GM21515 (cell line): ENCODE data around the gene ABCA4.
"Not testable (repeated sequence)": the region's sequence is repeated elsewhere in the genome, so short reads cannot be mapped to it uniquely, and the experiment has no call there.

ENCODE experiments used
- ATAC-seq: cut with Tn5 transposase; IDR thresholded peaks from one replicate; pipeline ENCODE4 v1.9.1; 2021; ENCODE audit not compliant: unreplicated experiment

Gene ABCA4

DNA sequence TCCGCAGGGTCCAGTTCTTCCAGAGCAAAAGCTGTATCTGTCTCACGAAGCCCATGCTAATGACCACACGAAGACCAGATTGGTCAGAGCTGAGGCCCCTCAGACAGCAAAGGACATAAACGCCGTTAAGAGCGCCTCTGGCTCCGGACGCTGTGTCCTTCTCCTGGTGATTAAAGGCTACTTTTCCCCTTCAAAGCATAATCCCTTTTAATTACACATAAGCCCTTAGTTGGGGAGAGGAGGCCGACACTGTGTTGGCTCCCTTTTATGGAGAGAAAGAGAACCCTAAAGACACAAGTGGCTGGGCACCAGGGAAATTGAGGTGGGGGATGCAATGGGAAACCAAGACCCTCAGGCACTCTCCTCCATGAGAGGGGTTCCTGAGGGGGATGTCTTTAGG is at the start of gene ABCA4:
TSS of gene ABCA4 (minus strand) at position 158 of the 400 bp plus-strand sequence. CDS start at position 55, 103 bp downstream.
- ATAC-seq: no peak

- no peak for ATAC-seq
Observed at GRCh38 chr1:94169126-94169525, 48.2 kb upstream of the ABCA4 start.

DNA sequence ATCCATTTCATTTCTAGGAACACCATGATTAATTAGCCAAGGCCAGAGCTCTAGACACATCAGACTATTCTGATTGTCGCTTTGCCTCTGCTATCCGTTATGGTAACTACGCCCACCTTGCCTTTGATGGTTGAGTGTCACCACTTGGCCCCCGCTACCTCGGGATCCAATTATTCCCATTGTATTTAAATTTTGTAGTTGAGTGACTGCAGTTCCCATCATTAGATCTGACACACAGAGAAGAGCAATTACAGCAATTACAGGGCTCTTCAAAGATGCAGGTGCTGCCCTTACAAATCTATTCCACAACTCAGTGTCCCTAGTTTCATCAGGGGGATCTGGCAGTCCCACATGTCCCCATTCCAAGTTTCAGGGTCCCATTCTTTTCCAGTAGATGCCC is 44.9 kb upstream of the ABCA4 start:
- no peak for ATAC-seq

GRCh38 chr1:94164885-94165284 is 43.9 kb upstream of the ABCA4 start:
- not testable (repeated sequence) for ATAC-seq

DNA sequence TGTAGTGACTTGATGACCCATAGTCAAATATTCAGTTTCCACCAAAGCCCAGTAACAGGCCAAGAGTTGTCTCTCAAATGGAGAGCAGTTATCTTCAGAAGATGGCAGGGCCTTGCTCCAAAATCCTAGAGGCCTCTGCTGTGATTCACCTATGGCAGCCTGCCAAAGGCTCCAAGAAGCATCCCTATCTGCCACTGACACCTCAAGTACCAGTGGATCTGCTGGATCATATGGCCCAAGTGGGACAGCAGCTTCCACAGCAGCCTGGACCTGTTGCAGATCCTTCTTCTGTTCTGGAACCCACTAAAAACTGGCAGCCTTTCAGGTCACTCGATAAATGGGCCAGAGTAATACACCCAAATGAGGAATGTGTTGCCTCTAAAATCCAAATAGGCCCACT is 43.2 kb upstream of the ABCA4 start:
- not testable (repeated sequence) for ATAC-seq

DNA sequence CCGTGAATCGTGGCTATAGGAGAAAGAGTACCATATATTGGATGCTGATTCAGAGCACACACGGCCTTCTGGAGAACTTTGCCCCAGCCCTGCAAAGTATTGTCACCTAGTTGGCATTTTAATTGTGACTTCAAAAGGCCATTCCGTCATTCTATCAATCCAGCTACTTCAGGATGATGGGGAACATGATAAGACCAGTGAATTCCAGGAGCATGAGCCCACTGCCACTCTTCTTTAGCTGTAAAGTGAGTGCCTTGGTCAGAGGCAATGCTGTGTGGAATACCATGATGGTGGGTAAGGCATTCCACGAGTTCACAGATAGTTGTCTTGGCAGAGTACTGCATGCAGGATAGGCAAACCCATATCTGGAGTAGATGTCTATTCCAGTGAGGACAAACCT is 42.3 kb upstream of the ABCA4 start:
- ATAC-seq: not testable (repeated sequence)

DNA sequence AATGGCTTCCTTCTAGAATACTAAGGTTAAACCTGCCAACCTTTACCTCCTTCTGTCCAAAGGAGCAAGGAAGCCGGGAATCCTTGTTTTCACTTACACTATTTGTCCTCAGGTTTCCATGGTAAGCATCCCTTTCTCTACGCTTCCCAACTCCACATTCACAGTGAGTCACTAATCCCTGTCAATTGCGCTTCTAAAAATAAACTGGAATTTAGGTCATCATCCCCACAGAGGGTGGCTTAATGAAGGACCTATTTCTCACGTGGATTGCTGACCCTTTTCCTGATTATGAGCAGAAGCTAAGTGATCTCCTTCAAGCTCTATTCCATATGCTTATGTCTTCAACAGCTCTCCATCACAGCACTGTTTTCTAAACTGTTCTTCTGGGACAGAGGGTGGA is 39.9 kb upstream of the ABCA4 start:
- no peak for ATAC-seq

GRCh38 chr1:94156096-94156625 is 35.2 kb upstream of the ABCA4 start:
- ATAC-seq: no peak

- ATAC-seq: no peak
Observed at GRCh38 chr1:94154989-94155388, 34.0 kb upstream of the ABCA4 start.

DNA sequence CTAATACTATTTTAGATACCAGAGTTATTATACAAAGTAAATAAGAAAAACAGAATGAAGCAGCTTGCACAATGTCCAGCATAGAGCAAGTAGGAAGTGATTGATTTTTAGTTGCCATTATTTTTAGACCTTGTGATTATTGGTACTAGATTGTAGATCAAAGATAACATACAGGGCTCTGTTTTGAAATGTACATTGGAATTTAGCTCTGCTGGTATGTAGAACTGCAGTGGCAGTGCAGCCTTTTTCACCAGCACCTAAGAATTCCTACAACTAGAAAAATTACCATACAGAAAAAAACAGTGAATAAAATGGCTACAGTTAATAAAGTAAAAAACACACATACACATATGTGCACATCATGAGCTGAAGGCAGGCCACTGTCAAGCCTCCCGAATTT is 32.2 kb upstream of the ABCA4 start:
- no peak for ATAC-seq

DNA sequence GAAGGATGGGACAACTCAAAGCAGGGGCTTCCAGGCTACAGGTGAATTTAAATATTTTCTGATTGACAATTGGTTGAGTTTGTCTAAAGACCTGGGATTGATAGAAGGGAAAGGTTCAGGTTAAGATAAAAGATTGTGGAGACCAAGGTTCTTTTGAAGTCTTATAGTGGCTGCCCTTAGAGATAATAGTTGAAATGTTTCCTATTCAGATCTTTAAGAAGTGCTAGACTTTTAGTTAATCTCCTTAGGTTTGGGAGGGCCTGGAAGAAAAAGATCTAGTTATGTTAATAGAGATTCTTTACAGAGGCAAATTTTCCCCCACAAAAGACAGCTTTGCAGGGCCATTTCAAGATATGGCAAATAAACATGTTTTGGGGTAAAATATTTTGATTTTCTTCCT is 28.2 kb upstream of the ABCA4 start:
- ATAC-seq: not testable (repeated sequence)

DNA sequence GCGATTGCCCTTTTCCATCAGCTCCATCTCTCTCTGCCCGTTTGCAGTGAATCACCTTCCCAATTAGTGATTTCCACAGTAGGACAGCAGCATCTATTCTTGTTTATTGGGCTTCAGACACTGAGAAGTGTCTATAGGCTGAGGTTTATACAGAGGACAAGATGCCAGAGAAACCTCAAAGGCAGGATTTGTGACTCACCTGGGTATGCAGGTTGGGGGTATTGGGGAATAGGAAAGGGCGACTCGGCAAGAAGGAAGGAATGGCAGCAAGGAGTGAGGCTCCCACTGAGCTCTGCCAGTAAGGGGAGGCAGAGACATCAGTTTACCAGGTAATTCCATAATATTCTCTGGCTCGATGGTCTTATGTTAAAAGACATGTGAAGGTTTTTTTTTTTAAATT is 25.3 kb upstream of the ABCA4 start:
- ATAC-seq: no peak

DNA sequence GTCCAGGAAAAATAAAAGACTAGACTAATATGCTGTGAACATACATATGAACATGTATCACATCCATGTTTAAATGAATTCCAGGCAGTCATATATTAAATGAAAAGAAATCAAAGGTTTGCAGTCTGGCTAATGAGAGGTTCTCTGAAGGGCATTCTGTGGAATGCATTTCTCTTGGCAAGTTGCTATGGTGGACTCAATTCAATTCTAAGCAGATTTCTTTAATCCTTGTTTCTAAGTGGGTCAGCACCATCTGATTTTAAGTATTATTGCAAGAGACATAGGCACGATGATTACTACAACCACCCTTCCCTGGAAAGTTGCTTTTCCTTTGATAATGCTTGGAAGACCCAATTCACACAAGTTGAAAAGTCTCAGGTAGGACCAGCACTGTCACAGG is 23.9 kb upstream of the ABCA4 start:
- no peak for ATAC-seq

DNA sequence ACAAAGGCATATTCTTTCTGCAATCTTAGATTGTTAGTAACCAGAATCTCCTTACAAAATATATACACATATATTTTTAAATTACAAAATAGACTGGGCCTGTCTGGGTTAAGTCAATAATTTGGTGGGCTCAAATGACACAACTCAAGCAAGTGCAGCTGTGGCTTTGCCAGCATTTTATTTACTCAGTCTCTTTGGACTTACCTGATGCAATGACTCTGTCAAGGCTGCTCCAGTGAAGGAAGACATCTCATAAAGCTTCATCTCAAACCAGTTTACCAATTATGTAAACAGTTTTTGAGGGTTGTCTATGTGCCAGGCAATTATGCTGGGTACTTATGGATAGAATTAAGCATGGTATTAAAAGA is 22.8 kb upstream of the ABCA4 start:
- ATAC-seq: no peak

- ATAC-seq: no peak
Observed at GRCh38 chr1:94143173-94143808, 22.3 kb upstream of the ABCA4 start.

- no peak for ATAC-seq
Observed at GRCh38 chr1:94142583-94142982, 21.6 kb upstream of the ABCA4 start.

DNA sequence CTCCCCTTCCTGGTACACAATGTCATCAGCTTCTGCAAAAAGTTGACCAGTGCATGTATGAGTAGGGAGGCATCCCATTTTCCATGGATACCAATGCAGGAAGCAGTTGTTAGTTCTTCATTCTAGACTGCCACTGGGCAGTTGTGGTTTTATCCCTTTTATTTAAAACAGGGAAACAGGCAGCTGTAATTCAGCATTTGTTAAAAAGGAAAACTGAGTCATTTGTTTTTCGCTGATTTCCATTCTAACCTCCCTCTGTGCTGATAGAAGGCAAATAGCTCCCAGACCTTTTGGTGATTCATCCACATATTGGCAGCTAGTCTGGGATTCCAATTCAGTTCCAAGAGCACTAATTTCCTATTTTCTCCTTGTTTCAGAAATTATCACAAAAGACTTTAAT is 21.1 kb upstream of the ABCA4 start:
- ATAC-seq: no peak

- no peak for ATAC-seq
Observed at GRCh38 chr1:94132111-94132510, 11.2 kb upstream of the ABCA4 start.

- ATAC-seq: no peak
Observed at GRCh38 chr1:94130851-94131595, 10.1 kb upstream of the ABCA4 start.

DNA sequence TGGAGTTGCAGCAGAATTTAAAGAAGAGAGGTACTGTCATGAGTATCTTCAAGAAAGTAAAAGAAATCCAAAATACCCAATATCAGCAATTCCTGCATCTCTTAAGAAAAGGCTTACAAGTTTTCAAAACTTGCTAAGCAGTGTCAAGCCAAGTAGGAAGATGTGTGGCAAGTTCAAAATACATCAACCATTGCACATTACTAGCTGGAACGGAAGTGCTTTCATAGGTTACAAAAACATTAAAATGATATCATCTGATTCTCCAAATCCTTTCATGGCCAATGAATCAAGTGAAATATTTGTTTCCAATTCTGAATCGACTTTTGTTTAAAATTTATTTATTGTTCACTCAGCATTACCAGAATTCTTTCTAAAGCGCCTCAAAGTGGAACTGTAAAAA is 5.7 kb upstream of the ABCA4 start:
- no peak for ATAC-seq

DNA sequence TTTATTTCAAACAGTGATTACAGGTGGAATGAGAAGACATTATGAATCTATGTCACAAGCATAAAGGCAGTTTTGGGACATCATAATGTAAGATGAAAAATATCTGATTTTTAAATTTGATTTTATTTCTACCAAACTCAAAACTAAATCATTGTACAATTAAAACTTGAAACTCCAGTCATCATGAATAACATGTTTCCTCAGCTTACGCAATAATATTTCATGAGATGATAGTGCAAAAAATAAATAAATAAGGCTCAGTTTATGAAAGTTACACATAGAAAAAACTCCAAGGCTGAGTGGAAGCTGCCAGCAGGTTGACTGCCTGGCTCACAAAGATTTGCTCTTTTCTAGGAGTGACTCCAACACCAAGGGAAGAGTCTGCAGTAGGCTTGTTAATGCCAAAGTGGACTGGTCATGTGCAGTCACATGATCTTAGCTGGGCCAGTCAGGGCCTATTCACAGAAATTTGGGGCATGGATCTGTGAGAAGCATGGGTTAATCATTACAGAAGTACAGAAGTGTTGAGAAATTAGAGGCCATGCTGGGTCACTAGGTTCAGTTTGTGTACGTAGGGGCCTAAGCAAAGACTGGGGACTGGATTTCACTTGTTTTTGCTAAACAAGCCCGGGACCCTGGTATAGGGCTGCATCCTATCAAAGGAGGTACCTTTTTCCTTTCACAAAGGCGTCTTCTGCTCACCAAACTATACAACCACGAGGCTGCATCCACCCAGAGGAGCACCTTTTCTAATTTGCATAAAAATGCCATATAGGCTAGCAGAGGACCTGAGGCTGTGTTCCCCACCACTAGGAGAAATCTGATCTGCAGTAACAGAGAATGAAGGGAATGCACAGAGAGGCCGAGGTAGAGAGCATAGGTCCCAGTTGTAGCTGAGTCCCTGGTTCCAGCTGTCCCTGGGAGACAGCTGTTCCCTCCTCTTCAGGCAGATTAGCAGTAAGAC is 4.9 kb upstream of the ABCA4 start:
- ATAC-seq: no peak
